Mucosa of rectum (tissue), 2 donors: ENCODE measurements around the gene ADGRL3.

ENCODE experiments used
- H3K27ac ChIP-seq, 2 donors: one replicate each; pipeline ENCODE4 v1.7.0; 2013; ENCODE audit warnings: inconsistent platforms in 2 of 2, low read depth in 2 of 2, low read length in 2 of 2
- H3K27me3 ChIP-seq, 2 donors: one replicate each; pipeline ENCODE4 v1.7.0; 2013; ENCODE audit warnings: low read length in 2 of 2; ENCODE audit not compliant: control insufficient read depth in 2 of 2, insufficient read depth in 2 of 2
- H3K36me3 ChIP-seq, 2 donors: one replicate each; pipeline ENCODE4 v1.7.0; 2013; ENCODE audit warnings: low read length in 2 of 2; ENCODE audit not compliant: control insufficient read depth in 2 of 2, insufficient read depth in 2 of 2
- H3K4me1 ChIP-seq, 2 donors: one replicate each; pipeline ENCODE4 v1.7.0; 2013; ENCODE audit warnings: low read length in 2 of 2, mild to moderate bottlenecking in 1 of 2; ENCODE audit not compliant: control insufficient read depth in 2 of 2, insufficient read depth in 2 of 2
- H3K4me3 ChIP-seq, 2 donors: one replicate each; pipeline ENCODE4 v1.7.0; 2013; ENCODE audit warnings: low read length in 2 of 2
- H3K9ac ChIP-seq, 2 donors: one replicate each; pipeline ENCODE4 v1.7.0; 2013; ENCODE audit warnings: low read length in 2 of 2, low read depth in 1 of 2, mild to moderate bottlenecking in 1 of 2
- H3K9me3 ChIP-seq, 2 donors: one replicate each; pipeline ENCODE4 v1.7.0; 2013; ENCODE audit warnings: low read length in 2 of 2; ENCODE audit not compliant: control insufficient read depth in 2 of 2
- donor health status: healthy.
- donor health status: Normal muscosa, but diverticular disease.

The ADGRL3 gene

DNA sequence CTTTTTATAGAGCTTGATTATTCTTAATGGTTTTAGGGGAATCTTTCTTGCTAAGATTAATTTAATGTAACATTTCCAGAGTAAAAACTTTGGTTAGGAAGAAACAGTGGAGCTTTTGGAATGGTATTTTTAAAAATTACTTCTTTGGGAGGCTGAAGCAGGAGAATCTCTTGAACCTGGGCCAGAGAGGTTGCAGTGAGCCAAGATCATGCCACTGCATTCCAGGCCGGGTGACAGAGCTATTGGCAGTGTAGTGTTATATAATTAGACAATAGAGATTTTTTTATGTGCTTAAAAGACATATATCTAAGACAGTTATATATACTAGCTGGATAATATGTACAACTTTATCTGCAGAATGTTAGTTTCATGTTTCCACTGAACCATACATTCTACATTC, 585.6 kb downstream of the ADGRL3 start:
- no peaks in the 10 kb centered on the region for H3K4me1 ChIP-seq
- H3K36me3 ChIP-seq, result no peaks in the 10 kb centered on the region
- H3K27me3 ChIP-seq, result no peaks in the 10 kb centered on the region
- H3K4me3 ChIP-seq, result no peak overlapping the region
- H3K9ac ChIP-seq, result no peak overlapping the region
- H3K9me3 ChIP-seq, result no peaks in the 10 kb centered on the region
- no peak overlapping the region for H3K27ac ChIP-seq

DNA sequence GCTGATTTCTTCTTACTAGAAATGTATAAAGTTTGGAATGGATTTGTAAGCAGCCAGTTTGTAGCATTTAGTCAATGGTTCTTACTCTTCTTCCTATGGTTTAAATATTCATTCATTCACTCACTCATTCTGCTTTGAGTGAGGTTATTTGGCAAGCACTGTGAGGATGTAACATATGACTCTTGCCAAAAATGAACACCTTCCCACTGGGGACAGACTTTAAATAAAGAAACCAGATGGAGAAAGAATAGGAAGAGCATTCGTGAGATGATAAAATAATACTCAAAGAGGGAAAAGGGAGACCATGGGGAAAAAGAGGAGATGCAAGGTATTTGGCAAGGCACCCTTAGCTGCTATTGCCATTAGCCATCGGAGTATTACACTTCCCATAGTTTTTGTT, 586.1 kb downstream of the ADGRL3 start:
- no peaks in the 10 kb centered on the region for H3K36me3 ChIP-seq
- H3K4me1 ChIP-seq, result no peaks in the 10 kb centered on the region
- H3K4me3 ChIP-seq, result no peak overlapping the region
- H3K27me3 ChIP-seq, result no peaks in the 10 kb centered on the region
- H3K9me3 ChIP-seq, result no peaks in the 10 kb centered on the region
- H3K27ac ChIP-seq, result no peak overlapping the region
- no peak overlapping the region for H3K9ac ChIP-seq

- no peak overlapping the region for H3K4me3 ChIP-seq
These were observed 595.9 kb downstream of the ADGRL3 start for GRCh38 chr4:61795998-61796397.

DNA sequence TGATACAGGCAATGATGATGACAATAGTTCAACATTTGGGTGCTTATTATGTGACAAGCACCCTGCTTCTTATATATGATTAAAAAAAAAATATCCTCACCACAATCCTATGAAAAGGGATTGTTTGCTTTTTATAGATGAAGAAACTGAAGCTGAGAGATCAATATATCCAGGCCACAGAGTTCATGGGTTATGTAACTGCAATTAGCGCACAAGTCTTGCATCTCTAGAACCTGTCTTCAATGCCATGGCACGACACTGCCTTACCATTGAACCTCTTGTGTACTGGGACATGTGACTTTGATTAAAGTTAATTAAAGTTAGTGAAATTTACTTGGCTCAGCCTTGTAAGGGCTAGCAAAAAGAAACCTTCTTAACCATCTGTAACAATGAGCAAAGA, 599.7 kb downstream of the ADGRL3 start:
- Histone ChIP-seq H3K4me1 (no peaks in the 10 kb centered on the region), H3K27me3 (no peaks in the 10 kb centered on the region), H3K9me3 (no peaks in the 10 kb centered on the region), H3K9ac (no peak overlapping the region), H3K36me3 (no peaks in the 10 kb centered on the region), H3K27ac (no peak overlapping the region), H3K4me3 (no peak overlapping the region)

More at GRCh38 chr4:61795998-61796397, 595.9 kb downstream of the ADGRL3 start:
- Histone ChIP-seq H3K4me1 (no peaks in the 10 kb centered on the region), H3K9me3 (no peaks in the 10 kb centered on the region), H3K36me3 (no peaks in the 10 kb centered on the region), H3K27me3 (no peaks in the 10 kb centered on the region), H3K27ac (no peak overlapping the region), H3K9ac (no peak overlapping the region)

- H3K4me1 ChIP-seq, result no peaks in the 10 kb centered on the region
- H3K9ac ChIP-seq, result no peak overlapping the region
- H3K27ac ChIP-seq, result no peak overlapping the region
- H3K36me3 ChIP-seq, result no peaks in the 10 kb centered on the region
- no peaks in the 10 kb centered on the region for H3K9me3 ChIP-seq
- H3K4me3 ChIP-seq, result no peak overlapping the region
- H3K27me3 ChIP-seq, result no peaks in the 10 kb centered on the region
These were observed 605.1 kb downstream of the ADGRL3 start for GRCh38 chr4:61805227-61805626.

DNA sequence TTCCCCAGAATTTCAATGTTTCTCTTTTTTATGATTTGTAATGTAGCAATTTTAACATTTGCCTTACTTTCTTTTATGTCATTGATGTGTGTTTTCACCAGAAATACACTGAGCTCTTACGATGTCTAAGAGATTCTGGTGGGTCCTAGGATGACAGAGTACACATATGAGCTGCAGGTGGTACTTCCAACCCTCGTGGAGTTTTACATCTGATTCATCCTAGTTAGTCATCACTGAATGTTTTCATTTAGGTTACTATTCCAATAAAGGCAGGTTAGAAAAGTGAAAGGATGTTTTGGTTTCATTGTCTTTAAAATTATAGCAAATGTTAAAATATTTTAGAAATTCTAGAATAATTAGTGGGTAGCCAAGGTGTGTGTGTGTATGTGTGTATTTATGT, 605.9 kb downstream of the ADGRL3 start:
- Histone ChIP-seq H3K9ac (no peak overlapping the region), H3K4me1 (no peaks in the 10 kb centered on the region), H3K27ac (no peak overlapping the region), H3K4me3 (no peak overlapping the region), H3K36me3 (no peaks in the 10 kb centered on the region), H3K9me3 (no peaks in the 10 kb centered on the region), H3K27me3 (no peaks in the 10 kb centered on the region)

DNA sequence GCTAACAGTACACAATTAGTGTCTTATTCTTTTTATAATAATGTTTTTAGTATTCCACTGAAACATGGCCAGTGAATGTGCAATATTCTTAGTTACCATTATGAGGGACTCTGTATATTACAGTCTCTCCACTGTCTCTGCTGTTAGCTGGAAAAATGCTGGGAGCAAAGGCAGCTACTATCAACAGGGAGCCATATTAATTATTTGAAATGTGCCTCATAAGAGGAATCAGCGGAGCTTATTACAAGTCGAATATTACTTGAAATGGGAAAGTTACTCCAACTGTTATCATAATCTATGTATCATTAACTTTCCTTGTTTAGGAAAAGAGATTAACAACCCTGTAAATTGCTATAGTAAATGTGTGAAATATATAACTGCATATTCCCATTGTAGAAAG, 612.0 kb downstream of the ADGRL3 start:
- H3K9ac ChIP-seq, result no peak overlapping the region
- no peaks in the 10 kb centered on the region for H3K36me3 ChIP-seq
- no peak overlapping the region for H3K27ac ChIP-seq
- no peaks in the 10 kb centered on the region for H3K9me3 ChIP-seq
- H3K4me3 ChIP-seq, result no peak overlapping the region
- H3K27me3 ChIP-seq, result no peaks in the 10 kb centered on the region
- H3K4me1 ChIP-seq, result no peaks in the 10 kb centered on the region

- Histone ChIP-seq H3K4me1 (no peaks in the 10 kb centered on the region), H3K27me3 (no peaks in the 10 kb centered on the region), H3K9me3 (no peaks in the 10 kb centered on the region), H3K4me3 (no peak overlapping the region), H3K36me3 (no peaks in the 10 kb centered on the region), H3K9ac (no peak overlapping the region), H3K27ac (no peak overlapping the region)
These were observed 616.9 kb downstream of the ADGRL3 start for GRCh38 chr4:61817071-61817470.

- Histone ChIP-seq H3K9ac (no peak overlapping the region), H3K9me3 (no peaks in the 10 kb centered on the region), H3K4me3 (no peak overlapping the region), H3K27me3 (no peaks in the 10 kb centered on the region), H3K4me1 (no peaks in the 10 kb centered on the region), H3K27ac (no peak overlapping the region), H3K36me3 (no peaks in the 10 kb centered on the region)
These were observed 620.0 kb downstream of the ADGRL3 start for GRCh38 chr4:61820136-61820535.

- no peak overlapping the region for H3K4me3 ChIP-seq
- no peak overlapping the region for H3K9ac ChIP-seq
- H3K9me3 ChIP-seq, result no peaks in the 10 kb centered on the region
- no peak overlapping the region for H3K27ac ChIP-seq
- no peaks in the 10 kb centered on the region for H3K36me3 ChIP-seq
- H3K4me1 ChIP-seq, result no peaks in the 10 kb centered on the region
- no peaks in the 10 kb centered on the region for H3K27me3 ChIP-seq
These were observed 624.3 kb downstream of the ADGRL3 start for GRCh38 chr4:61824454-61824853.

GRCh38 chr4:61827907-61828391, 627.8 kb downstream of the ADGRL3 start:
- no peaks in the 10 kb centered on the region for H3K36me3 ChIP-seq
- H3K4me1 ChIP-seq, result no peaks in the 10 kb centered on the region
- H3K9ac ChIP-seq, result no peak overlapping the region
- no peak overlapping the region for H3K4me3 ChIP-seq
- no peaks in the 10 kb centered on the region for H3K27me3 ChIP-seq
- H3K27ac ChIP-seq, result no peak overlapping the region
- no peaks in the 10 kb centered on the region for H3K9me3 ChIP-seq
